SIG-M5 treated with dmso at 0.1 percent for 504 hours (cell line): ENCODE data around the gene DISC1.

Experiments
- DNase-seq: peaks from one replicate; lab custom pipeline; 2025; ENCODE audit not compliant: unreplicated experiment; lab: John Stamatoyannopoulos, UW

Gene DISC1

GRCh38 chr1:232018231-232019025 is 391.8 kb downstream of the DISC1 start:
- DNase-seq: no peak

GRCh38 chr1:232019026-232019340 is 392.4 kb downstream of the DISC1 start:
- DNase-seq: no peak

GRCh38 chr1:232020352-232020751 is 393.8 kb downstream of the DISC1 start:
- DNase-seq: no peak

GRCh38 chr1:232029315-232029714 is 402.7 kb downstream of the DISC1 start:
- no peak for DNase-seq

- no peak for DNase-seq
These were observed 404.6 kb downstream of the DISC1 start for GRCh38 chr1:232031156-232031555.

GRCh38 chr1:232033285-232033684 is 406.7 kb downstream of the DISC1 start:
- no peak for DNase-seq

- DNase-seq: no peak
These were observed 408.0 kb downstream of the DISC1 start for GRCh38 chr1:232034556-232034955.

- no peak for DNase-seq
These were observed 409.8 kb downstream of the DISC1 start for GRCh38 chr1:232036181-232036933.

- DNase-seq: no peak
These were observed 411.3 kb downstream of the DISC1 start for GRCh38 chr1:232037774-232038388.

- DNase-seq: no peak
These were observed 412.4 kb downstream of the DISC1 start for GRCh38 chr1:232038706-232039677.

GRCh38 chr1:232040260-232040659 is 413.7 kb downstream of the DISC1 start:
- DNase-seq: peak; percentile 33

GRCh38 chr1:232044728-232045127 is 418.1 kb downstream of the DISC1 start:
- no peak for DNase-seq

GRCh38 chr1:232045139-232045994 is 418.8 kb downstream of the DISC1 start:
- no peak for DNase-seq

- no peak for DNase-seq
These were observed 420.1 kb downstream of the DISC1 start for GRCh38 chr1:232046451-232047306.

GRCh38 chr1:232047473-232047872 is 420.9 kb downstream of the DISC1 start:
- no peak for DNase-seq

GRCh38 chr1:232048481-232048880 is 421.9 kb downstream of the DISC1 start:
- DNase-seq: no peak

- DNase-seq: no peak
These were observed 422.7 kb downstream of the DISC1 start for GRCh38 chr1:232049335-232049734.

GRCh38 chr1:232057217-232057895 is 430.8 kb downstream of the DISC1 start:
- DNase-seq: no peak

- no peak for DNase-seq
These were observed 431.3 kb downstream of the DISC1 start for GRCh38 chr1:232057896-232058274.
